Measurements from ENCODE around the gene RABGAP1.

RABGAP1 gene

GRCh38 chr9:123115146-123115913 is 174.5 kb downstream of the RABGAP1 start:
- DNase-seq = no peak

- DNase-seq = no peak
Observed at GRCh38 chr9:123116036-123116435, 175.2 kb downstream of the RABGAP1 start.

GRCh38 chr9:123119566-123119965 is 178.7 kb downstream of the RABGAP1 start:
- DNase-seq = no peak

- no peak for DNase-seq
Observed at GRCh38 chr9:123120131-123120530, 179.3 kb downstream of the RABGAP1 start.

GRCh38 chr9:123120953-123121352 is 180.1 kb downstream of the RABGAP1 start:
- DNase-seq = no peak

- no peak for DNase-seq
Observed at GRCh38 chr9:123121457-123121856, 180.6 kb downstream of the RABGAP1 start.

GRCh38 chr9:123127512-123128075 is 186.8 kb downstream of the RABGAP1 start:
- no peak for DNase-seq

GRCh38 chr9:123128591-123128990 is 187.8 kb downstream of the RABGAP1 start:
- no peak for DNase-seq

GRCh38 chr9:123129423-123129822 is 188.6 kb downstream of the RABGAP1 start:
- DNase-seq = no peak

- no peak for DNase-seq
Observed at GRCh38 chr9:123131258-123131657, 190.4 kb downstream of the RABGAP1 start.

- DNase-seq = no peak
Observed at GRCh38 chr9:123131993-123132392, 191.2 kb downstream of the RABGAP1 start.

GRCh38 chr9:123132696-123133095 is 191.9 kb downstream of the RABGAP1 start:
- no peak for DNase-seq

- DNase-seq = no peak
Observed at GRCh38 chr9:123135430-123135829, 194.6 kb downstream of the RABGAP1 start.

- DNase-seq = no peak
Observed at GRCh38 chr9:123138163-123138562, 197.3 kb downstream of the RABGAP1 start.

GRCh38 chr9:123149067-123149466 is 208.2 kb downstream of the RABGAP1 start:
- DNase-seq = no peak

GRCh38 chr9:123150708-123151503 is 210.1 kb downstream of the RABGAP1 start:
- no peak for DNase-seq

Measured in CD4-positive, alpha-beta T cell treated with Interferon gamma for 1 hour (primary cell).